Brain pericyte (primary cell): Measurements from ENCODE around the gene RLIM.
"Not testable (repeated sequence)": the region's sequence is repeated elsewhere in the genome, so short reads cannot be mapped to it uniquely, and the experiment has no call there.

ENCODE experiments used
- DNase-seq: peaks from one replicate; pipeline ENCODE4 v3.0.0-alpha.2; 2012; ENCODE audit warnings: low read depth, low spot score

RLIM gene, protein sequence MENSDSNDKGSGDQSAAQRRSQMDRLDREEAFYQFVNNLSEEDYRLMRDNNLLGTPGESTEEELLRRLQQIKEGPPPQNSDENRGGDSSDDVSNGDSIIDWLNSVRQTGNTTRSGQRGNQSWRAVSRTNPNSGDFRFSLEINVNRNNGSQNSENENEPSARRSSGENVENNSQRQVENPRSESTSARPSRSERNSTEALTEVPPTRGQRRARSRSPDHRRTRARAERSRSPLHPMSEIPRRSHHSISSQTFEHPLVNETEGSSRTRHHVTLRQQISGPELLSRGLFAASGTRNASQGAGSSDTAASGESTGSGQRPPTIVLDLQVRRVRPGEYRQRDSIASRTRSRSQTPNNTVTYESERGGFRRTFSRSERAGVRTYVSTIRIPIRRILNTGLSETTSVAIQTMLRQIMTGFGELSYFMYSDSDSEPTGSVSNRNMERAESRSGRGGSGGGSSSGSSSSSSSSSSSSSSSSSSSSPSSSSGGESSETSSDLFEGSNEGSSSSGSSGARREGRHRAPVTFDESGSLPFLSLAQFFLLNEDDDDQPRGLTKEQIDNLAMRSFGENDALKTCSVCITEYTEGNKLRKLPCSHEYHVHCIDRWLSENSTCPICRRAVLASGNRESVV

DNA sequence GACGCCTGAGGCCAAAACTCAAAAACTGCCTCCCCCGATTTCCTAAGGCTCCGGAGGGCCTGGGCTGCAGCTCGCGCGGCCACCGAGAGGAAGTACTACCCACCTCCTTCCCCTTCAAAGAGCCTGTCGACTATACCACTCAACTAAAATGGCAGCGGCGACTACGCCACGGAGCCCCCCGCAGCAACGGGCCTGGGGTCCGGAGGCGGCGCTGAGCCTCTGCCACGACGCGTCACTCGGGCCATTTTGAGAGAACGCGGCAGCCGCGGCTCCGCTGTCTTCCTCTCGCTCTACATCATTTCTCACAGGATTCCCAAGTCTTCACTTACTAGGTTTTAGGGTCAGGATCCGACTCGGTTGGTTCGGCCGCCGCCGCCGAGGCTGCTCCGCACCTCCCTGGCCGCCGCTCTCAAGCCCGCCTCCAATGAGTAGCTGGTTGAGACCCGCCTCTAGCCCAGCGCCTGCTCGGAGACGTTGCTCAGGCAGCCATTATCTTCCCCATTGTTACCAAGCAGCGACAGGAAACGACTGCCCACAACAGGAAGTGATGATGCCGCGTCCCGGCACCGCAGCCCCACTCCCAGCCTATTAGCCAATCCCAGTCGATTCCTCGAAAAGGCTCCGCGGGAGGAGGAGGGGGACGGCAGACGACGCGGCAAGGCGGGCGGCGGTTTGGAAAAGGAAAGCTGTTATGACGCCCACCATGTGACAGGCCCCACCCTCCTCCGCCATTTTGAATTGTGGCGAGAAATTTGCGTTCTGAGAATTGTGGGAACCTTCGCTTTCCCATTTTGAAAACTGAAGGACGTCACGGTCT is at the start of gene RLIM:
Gene RLIM (minus strand): TSS at position 532 of the 817 bp plus-strand sequence. CDS start 18,647 bp downstream, outside the sequence.
- DNase-seq = peak; percentile 89

DNA sequence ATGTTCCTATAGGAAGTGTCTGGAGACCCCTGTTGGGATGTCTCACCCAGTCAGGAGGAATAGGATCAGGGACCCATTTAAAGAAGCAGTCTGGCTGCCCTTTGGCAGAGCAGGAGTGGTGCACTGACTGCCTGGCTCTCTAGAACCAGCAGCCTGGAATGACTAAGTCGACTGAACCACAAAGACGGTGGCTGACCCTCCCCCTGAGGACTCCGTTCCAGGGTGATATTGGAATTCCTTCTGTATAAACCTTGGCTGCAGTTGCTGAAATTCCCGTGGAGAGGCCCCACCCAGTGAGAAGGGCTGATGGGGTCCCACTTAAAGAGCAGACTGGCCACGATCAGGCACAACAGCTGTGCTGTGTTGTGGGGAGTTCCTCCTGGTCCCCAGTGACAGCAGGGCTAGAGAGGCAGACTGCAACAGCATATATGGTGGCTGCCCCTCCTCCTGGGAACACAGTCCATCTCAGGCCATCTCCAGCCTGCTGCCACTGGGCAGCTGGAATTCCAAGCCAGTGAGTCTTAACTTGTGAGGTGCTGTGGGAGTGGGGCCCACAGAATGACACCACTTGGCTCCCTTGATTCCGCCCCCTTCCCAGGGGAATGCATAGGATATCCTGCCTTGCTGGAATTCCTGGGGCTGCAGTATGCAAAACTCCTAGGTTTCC is 41.8 kb upstream of the RLIM start:
- DNase-seq = no peak

- not testable (repeated sequence) for DNase-seq
Measured at GRCh38 chrX:74654953-74655352, 40.5 kb upstream of the RLIM start.

DNA sequence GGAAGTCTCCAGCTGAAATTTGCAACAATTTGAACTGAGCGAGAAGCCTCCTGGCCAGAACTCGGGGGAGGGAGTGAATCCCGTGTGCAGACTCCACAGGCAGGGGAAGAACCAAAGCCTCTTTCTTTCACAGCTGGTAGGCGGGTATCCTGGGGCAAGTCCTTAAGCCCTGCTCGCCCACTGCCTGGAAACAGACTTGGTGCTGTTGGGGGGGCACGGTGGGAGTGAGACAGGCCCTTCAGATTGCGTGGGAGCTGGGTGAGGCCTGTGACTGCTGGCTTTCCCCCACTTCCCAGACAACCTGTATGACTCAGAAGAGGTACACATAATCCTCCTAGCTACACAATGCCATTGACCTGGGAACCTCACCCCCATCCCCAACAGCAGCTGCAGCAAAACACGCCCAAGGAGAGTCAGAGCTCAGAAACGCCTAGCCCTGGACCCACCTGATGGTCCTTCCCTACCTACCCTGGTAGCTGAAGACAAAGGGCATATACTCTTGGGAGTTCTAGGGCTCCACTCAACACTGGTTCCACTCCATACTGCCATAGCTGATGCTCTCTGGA is 22.4 kb upstream of the RLIM start:
- DNase-seq = no peak

DNA sequence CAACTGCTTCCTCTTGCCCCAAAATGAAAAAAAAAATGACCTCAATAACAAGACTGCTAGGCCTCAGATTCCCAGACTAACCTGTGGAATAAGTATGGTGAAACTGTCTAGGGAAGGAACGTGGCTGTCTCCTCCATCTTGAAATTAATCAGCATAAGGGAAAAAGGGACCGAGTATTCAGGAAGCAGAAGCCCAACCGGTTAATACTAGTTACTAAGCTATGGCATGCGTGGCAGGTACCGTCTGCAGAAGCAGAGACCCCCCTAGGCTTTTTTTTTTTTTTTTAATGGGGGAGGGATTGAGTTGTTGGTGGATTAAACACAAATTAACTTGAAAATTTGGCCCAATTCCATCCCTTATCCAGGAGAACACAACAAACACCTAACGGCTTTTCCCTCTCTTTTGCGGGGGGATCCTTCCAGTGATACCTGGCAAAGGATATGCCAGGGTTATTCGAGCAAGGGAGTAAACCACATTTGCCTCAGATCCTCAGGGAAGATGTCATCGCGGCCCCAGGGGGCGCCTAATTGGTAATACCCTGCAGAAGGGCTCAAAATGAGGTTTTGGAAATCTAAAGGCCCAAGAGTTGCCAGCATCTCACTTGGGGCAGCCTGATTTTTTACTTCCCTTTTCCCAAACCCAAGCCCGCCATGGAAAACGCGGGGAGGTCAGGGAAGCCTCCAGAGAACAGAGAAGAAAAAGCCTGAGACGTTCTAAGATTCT is 893 bp downstream of the RLIM start:
- DNase-seq = no peak

DNA sequence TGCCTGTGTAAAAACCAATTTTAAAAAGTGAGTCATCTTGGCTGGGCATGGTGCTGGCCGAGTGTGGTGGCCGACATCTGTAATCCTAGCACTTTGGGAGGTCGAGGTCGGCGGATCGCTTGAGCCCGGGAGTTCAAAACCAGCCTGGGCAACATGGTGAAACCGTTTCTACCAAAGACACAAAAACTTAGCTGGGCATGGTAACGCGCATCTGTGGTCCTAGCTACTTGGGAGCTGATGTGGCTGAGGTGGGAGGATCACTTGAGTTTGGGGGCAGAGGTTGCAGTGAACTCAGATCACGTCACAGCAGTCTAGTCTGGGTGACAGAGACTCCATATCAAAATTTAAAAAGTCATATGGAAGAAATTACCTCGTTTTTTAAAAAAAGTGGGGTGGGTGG is 7.6 kb downstream of the RLIM start:
- DNase-seq = no peak

DNA sequence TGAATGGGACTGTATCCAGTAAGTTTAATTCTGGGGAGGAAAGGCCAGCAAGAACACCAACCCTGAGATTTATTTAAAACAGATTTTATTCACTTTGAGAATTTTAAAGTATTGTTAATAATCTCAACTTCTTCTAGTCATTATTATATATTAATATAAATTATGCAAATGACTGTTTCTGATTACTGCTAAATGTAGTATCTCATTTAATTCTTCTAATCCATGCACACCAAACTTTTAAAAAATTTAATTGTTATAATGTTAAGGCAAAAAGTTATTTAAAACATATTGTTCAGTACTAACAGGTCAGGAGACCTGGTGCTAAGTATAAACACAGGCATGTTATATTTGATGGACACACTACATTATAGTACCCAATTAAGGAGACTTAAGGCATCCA is 8.1 kb downstream of the RLIM start:
- DNase-seq = no peak

DNA sequence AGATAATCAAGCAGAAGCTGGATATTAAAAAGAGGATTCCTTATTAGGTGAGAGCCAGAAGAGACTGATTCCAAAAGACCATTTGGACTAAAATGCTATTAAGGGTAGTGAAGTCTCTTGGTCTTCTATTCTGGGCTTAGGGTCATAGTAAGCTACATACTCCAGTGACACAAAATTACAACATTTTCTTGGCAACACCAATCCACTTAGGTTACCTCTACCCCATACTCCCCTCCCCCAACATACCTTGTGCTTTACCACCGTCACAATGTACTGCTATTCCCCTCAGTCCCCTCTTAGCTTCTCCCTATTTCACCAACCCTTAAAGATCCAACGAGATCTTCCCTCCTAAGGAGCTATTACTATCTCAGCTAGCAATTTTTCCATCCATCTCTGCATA is 11.4 kb downstream of the RLIM start:
- DNase-seq = no peak

DNA sequence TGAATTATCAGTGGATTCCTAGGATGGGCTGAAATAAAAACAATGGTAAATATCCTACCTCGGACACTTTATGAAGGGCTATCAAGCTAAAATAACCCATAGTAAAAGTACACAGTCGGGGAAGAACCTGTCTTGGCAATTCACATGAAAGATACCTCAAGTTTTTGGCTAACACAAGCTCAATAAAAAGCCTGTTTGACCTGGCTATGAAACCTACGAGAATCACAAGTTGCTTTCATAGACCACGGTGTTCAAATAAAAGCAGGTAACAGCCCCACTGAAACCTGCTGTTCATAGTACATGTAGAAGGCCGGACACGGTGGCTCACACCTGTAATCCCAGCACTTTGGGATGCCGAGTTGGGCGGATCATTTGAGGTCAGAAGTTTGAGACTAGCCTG is 12.3 kb downstream of the RLIM start:
- DNase-seq = no peak

DNA sequence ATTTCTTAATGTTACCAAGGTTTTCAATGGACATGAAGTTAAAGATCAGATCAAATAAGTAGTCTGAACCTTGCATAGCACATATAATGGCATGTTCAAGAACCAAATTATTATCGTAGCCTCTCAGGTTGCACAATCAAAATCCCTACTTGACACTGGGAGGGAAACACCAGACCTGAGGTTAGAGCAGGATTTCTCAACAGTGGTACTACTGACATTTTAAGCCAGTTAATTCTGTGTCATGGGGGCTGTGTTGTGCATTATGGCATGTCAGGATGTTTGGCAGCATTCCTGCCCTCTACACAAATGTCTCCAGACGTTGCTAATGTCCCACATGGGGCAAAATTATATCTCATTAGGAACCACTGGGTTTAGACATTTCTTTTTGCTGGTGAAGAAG is 20.8 kb downstream of the RLIM start:
- DNase-seq = no peak

DNA sequence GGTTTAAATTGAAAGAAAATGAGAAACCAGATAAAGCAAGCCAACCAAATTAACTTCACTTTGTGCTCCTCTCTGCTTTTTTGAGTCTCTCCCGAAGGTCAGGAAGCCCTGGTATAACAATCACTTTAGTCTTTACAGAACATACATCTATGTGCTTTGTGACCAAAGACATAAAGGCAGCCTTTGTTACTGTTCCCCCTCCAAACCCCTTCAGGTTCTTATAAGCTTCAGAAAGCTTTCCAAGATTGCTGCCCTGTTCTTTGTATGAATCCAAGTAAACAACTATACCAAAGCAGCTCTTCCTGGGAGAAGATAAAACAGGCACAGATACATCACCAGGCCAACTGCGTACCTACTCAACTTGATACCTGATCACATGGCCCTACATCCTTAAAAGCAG is 28.7 kb downstream of the RLIM start:
- no peak for DNase-seq

DNA sequence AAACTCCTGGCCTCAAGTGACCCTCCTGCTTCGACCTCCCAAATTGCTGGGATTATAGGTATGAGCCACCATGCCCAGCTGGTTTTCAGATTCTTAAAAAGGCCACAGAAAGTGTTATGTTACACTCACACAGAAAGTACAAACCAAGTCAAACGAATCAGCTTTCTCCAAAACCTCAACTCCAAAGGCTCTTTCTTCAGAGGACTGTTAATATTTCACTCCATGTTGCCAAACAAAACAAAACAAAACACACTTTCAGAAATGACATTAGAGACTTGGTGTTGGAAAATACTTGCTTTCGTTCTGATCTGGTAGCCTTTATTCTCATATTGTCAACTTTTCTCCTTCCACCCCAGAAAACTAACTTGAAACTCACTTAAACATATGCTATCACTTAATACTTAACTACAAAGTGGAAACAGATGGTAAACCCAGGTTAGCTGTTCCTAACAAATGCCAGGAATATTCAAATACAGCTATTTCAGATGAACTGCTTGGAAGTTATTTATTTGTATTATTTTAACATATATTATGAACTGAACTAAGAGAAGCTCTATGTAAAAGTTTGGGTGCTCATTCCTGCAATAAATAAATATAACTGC is 34.7 kb downstream of the RLIM start:
- DNase-seq = peak; percentile 1

GRCh38 chrX:74578137-74578536 is 36.3 kb downstream of the RLIM start:
- DNase-seq = no peak

DNA sequence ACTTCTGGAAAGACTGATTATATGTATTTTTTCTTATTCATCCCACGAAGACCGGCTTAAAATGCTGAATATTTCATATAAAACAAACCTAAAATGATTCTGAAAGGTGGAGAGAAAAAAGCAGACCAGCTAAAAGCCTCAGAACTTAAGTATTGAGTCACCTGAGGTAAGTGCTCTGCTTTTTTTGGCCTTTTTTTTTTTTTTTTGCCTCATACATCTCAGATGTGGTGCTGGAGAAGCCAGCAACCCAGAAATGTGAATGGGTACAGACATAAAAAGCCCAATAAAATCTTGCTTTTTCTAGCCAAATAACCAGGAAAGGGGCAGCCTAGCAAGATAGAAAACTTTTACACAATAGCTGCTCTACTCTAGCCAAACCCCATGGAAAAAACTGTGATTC is 57.0 kb downstream of the RLIM start:
- DNase-seq = no peak

DNA sequence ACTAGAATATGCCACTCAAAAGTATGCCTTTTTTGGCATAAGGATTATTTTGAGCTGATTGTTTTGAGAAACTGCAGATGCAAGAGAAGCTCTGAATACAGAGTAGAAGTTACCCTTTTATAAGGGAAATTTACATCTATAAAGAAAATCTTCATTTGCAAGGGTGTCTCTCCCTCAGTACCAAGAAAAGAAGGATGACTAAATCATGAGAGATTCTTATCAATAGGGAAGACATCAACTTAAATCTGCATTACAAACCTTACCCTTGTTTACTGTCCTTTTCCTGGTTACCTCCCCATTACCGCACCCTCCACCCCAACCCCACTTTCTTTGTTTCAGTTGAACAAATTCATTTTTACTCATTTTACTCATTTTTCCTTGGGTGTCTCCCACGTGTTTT is 62.5 kb downstream of the RLIM start:
- DNase-seq = no peak

DNA sequence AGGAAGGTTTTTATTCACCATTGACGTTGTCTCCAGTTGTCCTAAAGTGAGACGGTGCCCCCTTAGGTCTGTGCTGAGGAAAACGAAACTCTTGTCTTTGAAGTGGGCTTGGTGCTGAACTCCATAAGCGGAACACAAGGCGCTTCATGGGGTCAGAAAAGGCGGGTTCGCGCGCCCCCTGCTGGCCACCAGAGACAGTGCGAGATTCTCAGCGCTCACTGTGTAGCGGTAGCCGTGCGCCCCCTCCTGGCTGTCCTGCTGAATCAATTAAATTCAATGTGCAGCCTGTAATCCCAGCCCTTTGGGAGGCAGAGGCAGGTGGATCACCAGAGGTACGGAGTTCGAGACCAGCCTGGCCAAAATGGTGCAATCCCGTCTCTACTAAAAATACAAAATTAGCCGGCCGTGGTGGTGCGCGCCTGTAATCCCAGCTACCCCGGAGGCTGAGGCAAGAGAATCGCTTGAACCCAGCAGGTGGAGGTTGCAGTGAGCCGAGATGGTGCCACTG is 64.1 kb downstream of the RLIM start:
- peak; percentile 47 for DNase-seq

DNA sequence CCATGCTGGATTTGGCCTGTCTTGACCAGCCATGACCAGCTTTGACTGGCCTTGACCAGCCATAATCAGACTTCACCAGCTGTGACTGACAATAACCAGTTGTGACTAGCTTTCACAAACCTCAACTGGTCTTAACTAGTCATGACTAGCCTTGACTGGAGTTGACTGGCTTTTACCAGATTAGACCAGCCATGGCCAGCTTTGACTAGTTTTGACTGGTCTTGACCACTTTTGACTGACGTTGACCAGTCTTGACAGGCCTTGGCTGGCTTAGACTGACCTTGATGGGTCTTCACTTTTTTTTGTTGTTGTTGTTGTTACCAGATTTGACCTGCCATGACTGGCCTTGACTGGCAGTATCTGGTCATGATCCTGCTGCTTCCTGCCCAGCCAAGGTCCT is 67.4 kb downstream of the RLIM start:
- no peak for DNase-seq

DNA sequence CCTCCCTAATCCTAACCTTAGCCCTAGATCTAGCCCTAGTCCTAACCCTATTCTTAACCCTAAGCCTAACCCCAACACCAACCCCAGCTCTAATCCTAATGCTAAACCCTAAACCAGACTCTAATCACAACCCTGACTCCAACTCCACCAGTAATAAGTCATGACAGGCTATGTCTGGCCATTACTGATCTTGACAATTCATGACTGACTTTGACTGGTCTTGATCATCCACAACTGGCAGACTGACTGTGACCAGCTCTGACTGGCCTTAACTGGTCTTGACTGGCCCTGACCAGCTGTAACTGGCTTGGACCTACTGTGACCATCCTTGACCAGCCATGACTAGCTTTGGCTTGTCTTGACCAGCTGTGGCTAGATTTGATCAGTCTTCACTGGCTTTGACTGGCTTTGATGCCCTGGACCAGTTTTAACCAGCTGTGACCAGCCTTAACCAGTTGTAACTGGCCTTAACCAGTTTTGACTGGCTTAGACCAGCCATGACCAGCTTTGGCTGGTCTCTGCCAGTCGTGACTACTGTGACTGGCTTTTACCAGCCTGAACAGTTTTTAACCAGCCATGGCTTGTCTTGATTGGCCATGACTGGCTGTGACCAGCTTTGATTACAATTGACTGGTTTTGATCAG is 68.4 kb downstream of the RLIM start:
- no peak for DNase-seq

DNA sequence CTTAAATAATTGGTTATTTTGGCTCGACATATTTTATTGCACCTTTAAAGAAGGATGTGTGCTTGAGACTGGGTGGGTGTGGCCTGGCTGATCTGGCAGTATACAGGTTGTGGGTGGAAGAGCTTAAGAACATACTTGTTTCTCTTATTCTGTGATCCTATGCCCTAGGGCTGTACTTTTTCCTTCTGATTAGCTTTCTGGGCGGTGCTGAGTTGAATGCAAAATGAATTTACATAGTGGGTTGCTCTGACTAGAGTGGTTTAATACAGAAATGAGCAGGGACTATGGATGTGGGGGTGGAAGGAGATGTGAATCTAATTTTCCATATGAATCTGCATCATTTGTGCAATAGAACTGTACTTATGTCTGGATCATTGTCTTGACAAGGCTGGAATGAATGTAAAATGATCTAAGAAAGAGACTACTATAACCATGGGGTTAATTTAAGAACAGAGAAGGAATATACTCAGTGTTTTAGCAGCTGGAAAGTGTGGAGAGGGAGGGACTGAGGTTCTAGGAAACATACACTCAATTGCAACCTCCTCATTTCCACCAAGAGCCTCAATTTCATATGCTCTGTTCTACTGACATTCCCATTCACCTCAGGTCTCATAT is 73.7 kb downstream of the RLIM start:
- no peak for DNase-seq
